Ovary (tissue), 9 donors: Measurements from ENCODE around the gene HK1. TPM values are rescaled to one million over a fixed set of nuclear protein-coding genes. Genes with fewer than 3 reads are reported as not detected.

ENCODE experiments used
- DNase-seq, 5 donors: peaks; one replicate each; pipeline ENCODE4 v3.0.0-alpha.2; 2019 to 2020
- H3K27ac ChIP-seq, 2 donors: fragments of 200-600 bp; one replicate each; pipeline versions ENCODE4 v1.5.1 to v1.8.0; 2019 to 2022
- H3K27me3 ChIP-seq: fragments of 200-600 bp; one replicate; pipeline ENCODE4 v1.8.0; 2022
- H3K36me3 ChIP-seq: fragments of 200-600 bp; sonication (generic); one replicate; pipeline ENCODE4 v1.5.1; 2019
- H3K4me1 ChIP-seq: one replicate; pipeline ENCODE4 v1.8.1; 2013; ENCODE audit warnings: mild to moderate bottlenecking, moderate library complexity; ENCODE audit not compliant: insufficient read depth
- H3K4me3 ChIP-seq: fragments of 200-600 bp; sonication (generic); one replicate; pipeline ENCODE4 v1.5.1; 2017
- H3K9me3 ChIP-seq, 2 donors: fragments of 200-600 bp in 1 of 2; sonication (generic) in 1 of 2; one replicate each; pipeline versions ENCODE4 v1.5.1 to v1.8.1; 2013 to 2019; ENCODE audit warnings: mild to moderate bottlenecking in 1 of 2, moderate library complexity in 1 of 2
- CTCF ChIP-seq, 3 donors: fragments of 450-650 bp in 2 of 3; fragments of 200-600 bp in 1 of 3; IDR thresholded peaks; one replicate each; pipeline versions ENCODE4 v1.5.1 to v1.8.0; 2016 to 2022; ENCODE audit warnings: antibody characterized with exemption in 3 of 3, mild to moderate bottlenecking in 1 of 3
- EP300 ChIP-seq: sonication (generic); formaldehyde crosslinking; IDR thresholded peaks from one replicate; pipeline ENCODE4 v1.6.1; 2017; ENCODE audit warnings: antibody characterized with exemption
- POLR2A ChIP-seq: fragments of 450-650 bp; IDR thresholded peaks from one replicate; pipeline ENCODE4 v1.6.1; 2017; ENCODE audit warnings: antibody characterized with exemption, mild to moderate bottlenecking, moderate library complexity
- WGBS, 3 donors: extraction: QIAGEN DNeasy Blood & Tissue Kit in 1 of 3; methylation state at CpG; one replicate each; pipeline versions ENCODE4 v1.1.5 to v1.1.7; 2013 to 2017; 5-methylcytosine and 5-hydroxymethylcytosine counted together
- intact Hi-C, 4 donors: fragments of 100-400 bp; cut with DNase I; formaldehyde crosslinking; loops; one replicate each; pipeline versions ENCODE4 v1.11.0 to v1.15.1; 2022 to 2023
- polyA plus RNA-seq, 2 donors: library from polyadenylated mRNA; stranded (reverse); fragments of 200-250 nt in 1 of 2; fragments of 350-450 nt in 1 of 2; fragmentation: Illumina TruSeq in 1 of 2; extraction: RNeasy Lipid Tissue Mini Kit (QIAGEN cat#74804) in 1 of 2; gene quantifications; one replicate each; pipeline ENCODE4 v1.2.3, GENCODE V29; 2013 to 2014
- total RNA-seq, 7 donors: library from RNA; depleted of rRNA in 2 of 7; stranded (reverse); fragments of >200 nt in 2 of 7; fragmentation: NEBNext Ultra II Directional in 3 of 7; extraction: Animal tissue kit (Norgen Biotek cat#: 25700) in 3 of 7; gene quantifications; one replicate each; pipeline versions ENCODE4 v1.1.0 to v1.2.4, GENCODE V29; 2016 to 2023
- donor health status: DM: no; HTN: no; CAD: no; lungs with moderate emphysema.
- donor health status: DM: no; HTN: no; CAD: no.
- donor health status: Bipolar disorder and iron deficiency.
- donor health status: DM: yes; HTN: yes; CAD: no.
- donor health status: DM: no; HTN: no; CAD: no.
- donor health status: DM: yes; HTN: yes; CAD: no.

Gene HK1
- total and polyA plus RNA-seq, 9 donors = 12.8 to 63.1 (median 35.8) TPM

- peak in 1 of 3 donors; percentile 12 for TF ChIP-seq CTCF (IDR thresholded peaks at IDR 0.05)
- TF ChIP-seq POLR2A = no peak
- no peak for TF ChIP-seq EP300
- DNase-seq = peak; percentile 81 to 87 (median 86)
- no peaks in the 10 kb centered on the region for H3K9me3 ChIP-seq
- peak overlapping the region in 1 of 2 donors; percentile 76 for H3K27ac ChIP-seq
- H3K4me1 ChIP-seq = peaks cover 10% of the 10 kb centered on the region
- intact Hi-C loops = loop anchor here in 1 of 4 donors (10.0 kb wide), 1 partner anchor 67 kb away; no protein-coding TSS in a partner anchor
- H3K36me3 ChIP-seq = no peaks in the 10 kb centered on the region
- H3K27me3 ChIP-seq = no peaks in the 10 kb centered on the region
- WGBS, 3 donors = 4 to 16% (median 5%) methylated on average over 27 to 90 of the region's 90 CpGs
- H3K4me3 ChIP-seq = peak overlapping the region; percentile 87
Observed at GRCh38 chr10:69318106-69318866, 40.0 kb downstream of the HK1 start.

- peak; percentile 48 to 80 (median 75) for DNase-seq
Observed at GRCh38 chr10:69318867-69319727, 40.8 kb downstream of the HK1 start.

GRCh38 chr10:69319841-69320316, 41.6 kb downstream of the HK1 start:
- no peak for DNase-seq
- no peak overlapping the region for H3K27ac ChIP-seq
- H3K27me3 ChIP-seq = no peaks in the 10 kb centered on the region
- no peaks in the 10 kb centered on the region for H3K36me3 ChIP-seq
- 37 to 46% (median 42%) methylated on average over 9 of the region's 9 CpGs for WGBS, 3 donors
- TF ChIP-seq CTCF (IDR thresholded peaks at IDR 0.05) = no peak
- TF ChIP-seq EP300 = no peak
- no peak for TF ChIP-seq POLR2A
- peaks cover 10% of the 10 kb centered on the region for H3K4me1 ChIP-seq
- no peaks in the 10 kb centered on the region for H3K9me3 ChIP-seq
- H3K4me3 ChIP-seq = peak overlapping the region; percentile 87
- intact Hi-C loops = loop anchor here in 1 of 4 donors (10.0 kb wide), 1 partner anchor 65 kb away; no protein-coding TSS in a partner anchor

More at GRCh38 chr10:69318867-69319727, 40.8 kb downstream of the HK1 start:
- peaks cover 10% of the 10 kb centered on the region for H3K4me1 ChIP-seq
- no peaks in the 10 kb centered on the region for H3K27me3 ChIP-seq
- no peaks in the 10 kb centered on the region for H3K36me3 ChIP-seq
- intact Hi-C loops = loop anchor here in 1 of 4 donors (10.0 kb wide), 1 partner anchor 66 kb away; no protein-coding TSS in a partner anchor
- peak overlapping the region; percentile 87 for H3K4me3 ChIP-seq
- H3K9me3 ChIP-seq = no peaks in the 10 kb centered on the region
- 0 to 1% (median 1%) methylated on average over 53 to 73 of the region's 73 CpGs for WGBS, 3 donors
- peak overlapping the region; percentile 44 to 47 for H3K27ac ChIP-seq
- TF ChIP-seq EP300 (peak; percentile 64), POLR2A (peak; percentile 57), CTCF (IDR thresholded peaks at IDR 0.05) (no peak)

- no peak for TF ChIP-seq CTCF (IDR thresholded peaks at IDR 0.05)
- TF ChIP-seq EP300 = no peak
- H3K36me3 ChIP-seq = no peaks in the 10 kb centered on the region
- no peaks in the 10 kb centered on the region for H3K27me3 ChIP-seq
- no peaks in the 10 kb centered on the region for H3K9me3 ChIP-seq
- 51 to 61% (median 52%) methylated on average over 3 of the region's 3 CpGs for WGBS, 3 donors
- intact Hi-C loops = no loop called here
- no peak overlapping the region for H3K4me3 ChIP-seq
- H3K27ac ChIP-seq = no peak overlapping the region
- DNase-seq = no peak
- peaks cover 10% of the 10 kb centered on the region for H3K4me1 ChIP-seq
Observed at GRCh38 chr10:69320521-69320920, 42.2 kb downstream of the HK1 start.
